A549 (cell line): Measurements from ENCODE around the gene SNX6. TPM values are rescaled to one million over a fixed set of nuclear protein-coding genes. Genes with fewer than 3 reads are reported as not detected.
A peak's percentile ranks its signal among the peaks of the same experiment; 100 is the strongest.

Experiments used
- ATAC-seq, 2 experiments: fragments of 200-7000 bp in 1 of 2; fragments of >200 bp in 1 of 2; cut with Nextera tagmentation in 1 of 2; cut with Tn5 transposase in 1 of 2; 3 replicates each; pipeline versions ENCODE4 v1.8.0 to v1.9.1; 2018 to 2020; ENCODE audit warnings: mild to moderate bottlenecking in 1 of 2, moderate library complexity in 1 of 2
- CTCF ChIA-PET: fragments of 300-600 bp; sonication (Branson Sonifier 250); formaldehyde crosslinking; extraction: SDS; loops from one replicate; lab custom pipeline; 2021; ENCODE audit warnings: antibody characterized with exemption, inconsistent platforms; lab: Yijun Ruan, JAX
- POLR2A ChIA-PET: fragments of 350-600 bp; formaldehyde crosslinking; extraction: SDS; loops from one replicate; lab custom pipeline; 2021; ENCODE audit warnings: antibody characterized with exemption, inconsistent platforms; lab: Yijun Ruan, JAX
- DNase-seq, 2 experiments: peaks; one replicate each; pipeline versions ENCODE4 v3.0.0 to v3.0.0-alpha.2; 2011 to 2016; ENCODE audit warnings: low read depth in 1 of 2, low spot score in 1 of 2
- FAIRE-seq: peaks from 2 replicates; lab custom pipeline; 2011; peaks lifted over from hg19 to GRCh38; lab: Jason Lieb, UNC
- H3K27ac ChIP-seq, 2 experiments: fragments of >200 bp; sonication (Bioruptor Twin); formaldehyde crosslinking; 3 replicates each; pipeline ENCODE4 v1.5.1; 2016 to 2017
- H3K4me1 ChIP-seq: fragments of >200 bp; sonication (Bioruptor Twin); formaldehyde crosslinking; 3 replicates; pipeline ENCODE4 v1.6.1; 2016
- H3K4me2 ChIP-seq: fragments of >200 bp; sonication (Bioruptor Twin); formaldehyde crosslinking; 3 replicates; pipeline ENCODE4 v1.6.1; 2016
- H3K4me3 ChIP-seq: fragments of >200 bp; sonication (Bioruptor Twin); formaldehyde crosslinking; 3 replicates; pipeline ENCODE4 v1.5.1; 2016
- H3K9me3 ChIP-seq: fragments of >200 bp; sonication (Bioruptor Twin); formaldehyde crosslinking; 3 replicates; pipeline ENCODE4 v1.6.1; 2016
- ATOH8 ChIP-seq: fragments of 250-450 bp; sonication (Bioruptor Pico); IDR thresholded peaks from 2 replicates; pipeline ENCODE4 v1.5.0; 2020; ENCODE audit warnings: low read depth, mild to moderate bottlenecking, moderate library complexity
- BCL3 ChIP-seq: fragments of >200 bp; sonication (Bioruptor Twin); formaldehyde crosslinking; IDR thresholded peaks from 3 replicates; pipeline ENCODE4 v1.6.1; 2016
- CBX8 ChIP-seq: fragments of 200-600 bp; sonication (generic); IDR thresholded peaks from 2 replicates; pipeline ENCODE4 v1.6.1; 2016
- E2F6 ChIP-seq: IDR thresholded peaks from 2 replicates; pipeline ENCODE4 v1.6.1; 2012; ENCODE audit warnings: low read depth, borderline replicate concordance
- EHF ChIP-seq: fragments of 250-450 bp; sonication (Bioruptor Pico); IDR thresholded peaks from 2 replicates; pipeline ENCODE4 v1.5.0; 2020; ENCODE audit warnings: mild to moderate bottlenecking
- ESRRA ChIP-seq: fragments of 150-350 bp; IDR thresholded peaks from 2 replicates; pipeline ENCODE4 v1.6.1; 2014; ENCODE audit warnings: mild to moderate bottlenecking, low read length, borderline replicate concordance
- FOSL2 ChIP-seq, 2 experiments: fragments of 450-650 bp in 1 of 2; fragments of >200 bp in 1 of 2; sonication (Bioruptor Twin) in 1 of 2; formaldehyde crosslinking; IDR thresholded peaks; 2 replicates each; pipeline versions ENCODE4 v1.5.0 to v1.6.1; 2016 to 2020; ENCODE audit warnings: mild to moderate bottlenecking in 1 of 2, moderate library complexity in 1 of 2
- HEYL ChIP-seq: fragments of 250-450 bp; sonication (Bioruptor Pico); IDR thresholded peaks from 2 replicates; pipeline ENCODE4 v1.8.0; 2021; ENCODE audit warnings: mild to moderate bottlenecking, moderate library complexity
- HOXB5 ChIP-seq: fragments of 250-450 bp; sonication (Bioruptor Pico); IDR thresholded peaks from 2 replicates; pipeline ENCODE4 v1.5.0; 2020; ENCODE audit warnings: mild to moderate bottlenecking, moderate library complexity
- JUN ChIP-seq, 2 experiments: fragments of >200 bp; sonication (Bioruptor Twin); formaldehyde crosslinking; IDR thresholded peaks; 2 replicates in 1 of 2; 3 replicates in 1 of 2; pipeline ENCODE4 v1.6.1; 2016 to 2017
- MAFK ChIP-seq: fragments of 450-650 bp; IDR thresholded peaks from 2 replicates; pipeline ENCODE4 v1.6.1; 2014; ENCODE audit not compliant: partially characterized antibody
- MAZ ChIP-seq: fragments of 150-350 bp; IDR thresholded peaks from 2 replicates; pipeline ENCODE4 v1.6.1; 2014; ENCODE audit warnings: antibody characterized with exemption, low read depth, low read length, borderline replicate concordance
- MYC ChIP-seq: IDR thresholded peaks from 2 replicates; pipeline ENCODE4 v1.6.1; 2012; ENCODE audit warnings: mild to moderate bottlenecking, inconsistent platforms, low read length, improper control_type of control experiment, borderline replicate concordance
- NFE2L2 ChIP-seq: fragments of 150-350 bp; conservative IDR thresholded peaks from 2 replicates; pipeline ENCODE4 v1.6.1; 2014; ENCODE audit warnings: low read length
- NR3C1 ChIP-seq: fragments of >200 bp; sonication (Bioruptor Twin); formaldehyde crosslinking; IDR thresholded peaks from 3 replicates; pipeline ENCODE4 v1.6.1; 2017
- PHF8 ChIP-seq: fragments of 200-600 bp; sonication (generic); IDR thresholded peaks from 2 replicates; pipeline ENCODE4 v1.6.1; 2016; ENCODE audit warnings: low read depth, mild to moderate bottlenecking, antibody characterized with exemption, moderate library complexity, borderline replicate concordance
- POLR2A ChIP-seq: IDR thresholded peaks from 2 replicates; pipeline ENCODE4 v1.6.1; 2012; ENCODE audit warnings: mild to moderate bottlenecking, low read length
- RARB ChIP-seq: fragments of 250-450 bp; sonication (Bioruptor Pico); IDR thresholded peaks from 2 replicates; pipeline ENCODE4 v1.8.0; 2021; ENCODE audit warnings: mild to moderate bottlenecking, moderate library complexity
- RFX5 ChIP-seq: fragments of 450-650 bp; IDR thresholded peaks from 2 replicates; pipeline ENCODE4 v1.7.1; 2014; ENCODE audit warnings: antibody characterized with exemption, mild to moderate bottlenecking, moderate library complexity
- ZFP36 ChIP-seq: fragments of 450-650 bp; IDR thresholded peaks from 2 replicates; pipeline ENCODE4 v1.6.1; 2014; ENCODE audit warnings: borderline replicate concordance; ENCODE audit not compliant: partially characterized antibody
- WGBS: methylation state at CpG from one replicate; pipeline ENCODE4 v1.1.6; 2017; ENCODE audit errors: missing lambda C conversion rate; 5-methylcytosine and 5-hydroxymethylcytosine counted together
- polyA minus RNA-seq: library from RNA; depleted of rRNA, polyadenylated mRNA; stranded (reverse); fragments of >200 nt; gene quantifications from 2 replicates; pipeline ENCODE4 v1.2.3, GENCODE V29; 2011; rRNA and poly(A)+ RNA removed
- polyA plus RNA-seq, 4 experiments: library from polyadenylated mRNA; depleted of rRNA in 3 of 4; stranded (reverse); fragments of >200 nt; fragmentation: RNase III in 1 of 4; extraction: RNeasy Plus Mini Kit Qiagen cat#74134 plus additional on column Dnase treatment in 1 of 4; gene quantifications; 2 replicates in 3 of 4; 3 replicates in 1 of 4; pipeline ENCODE4 v1.2.3, GENCODE V29; 2011 to 2017
- TF ChIP-seq, protein P1 (sequence below): fragments of 200-600 bp; sonication (generic); IDR thresholded peaks from 2 replicates; pipeline ENCODE4 v1.6.1; 2016; ENCODE audit warnings: antibody characterized with exemption, mild to moderate bottlenecking, moderate library complexity
- TF ChIP-seq, protein P2 (sequence below): fragments of 150-350 bp; IDR thresholded peaks from 2 replicates; pipeline ENCODE4 v1.6.1; 2014; ENCODE audit warnings: low read depth, mild to moderate bottlenecking, low read length

Gene SNX6
- 99.4 and 149 TPM in 2 replicates for polyA plus RNA-seq (2011; rRNA removed)
- polyA plus RNA-seq (2012; cell fraction: cytosol; rRNA removed) = 35.3 and 41.6 TPM in 2 replicates
- polyA plus RNA-seq (2012; cell fraction: nucleus; rRNA removed) = 30.4 and 68.7 TPM in 2 replicates
- 174 to 187 TPM (median 174 TPM) in 3 replicates for polyA plus RNA-seq (2017; fragmentation: RNase III; extraction: RNeasy Plus Mini Kit Qiagen cat#74134 plus additional on column Dnase treatment)
- 19.7 and 24.8 TPM in 2 replicates for polyA minus RNA-seq

DNA sequence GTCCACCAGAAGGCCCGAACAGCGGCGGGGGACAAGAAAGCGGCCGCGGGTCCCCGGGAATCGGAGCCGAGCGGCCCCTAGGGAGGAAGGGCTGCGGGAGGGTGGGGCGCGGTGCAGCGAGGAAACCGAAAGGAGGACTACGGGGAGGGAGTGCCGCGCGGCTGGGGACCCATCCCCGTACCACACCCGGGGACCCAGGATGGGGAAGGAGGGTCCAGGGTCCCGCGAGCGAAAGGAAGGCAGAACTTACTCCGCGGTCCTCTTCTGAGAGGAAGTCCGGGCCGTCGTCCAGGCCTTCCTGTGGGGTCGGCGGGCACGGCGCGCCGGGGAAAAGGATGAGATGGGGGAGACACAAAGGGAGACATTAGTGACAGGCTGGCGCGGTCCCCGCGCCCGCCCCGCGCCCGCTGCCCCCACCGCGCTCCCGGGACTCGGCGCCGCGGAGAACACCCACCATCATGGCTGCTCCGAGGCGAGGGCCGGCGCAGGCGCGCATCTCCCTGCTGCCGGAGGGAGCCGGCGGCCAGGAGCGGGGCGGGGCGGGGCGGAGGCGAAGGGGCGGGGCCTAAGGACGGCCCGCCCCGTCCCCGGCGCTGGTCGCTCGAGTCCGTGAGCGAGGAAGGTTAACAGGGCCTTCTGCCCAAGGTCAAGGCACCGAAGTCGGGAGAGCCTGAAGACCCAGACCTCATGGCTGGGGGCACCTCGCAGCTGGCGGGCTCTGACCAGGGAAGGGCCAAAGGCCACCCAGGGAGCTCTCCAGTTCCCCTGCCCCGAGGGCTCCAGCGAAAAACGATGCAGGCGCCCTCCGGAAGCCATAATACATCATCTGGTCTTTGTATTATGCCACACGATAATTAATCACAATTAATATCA, at the start of gene SNX6:
Gene SNX6, minus strand, starts transcription at position 492 of the 873 bp plus-strand sequence. Its CDS starts 32 bp downstream, at position 460.
- Histone ChIP-seq H3K9me3 (no peaks in the 10 kb centered on the region), H3K4me2 (peak within 1 kb of the TSS; percentile 85), H3K4me3 (peak within 1 kb of the TSS; percentile 79), H3K27ac (peak within 1 kb of the TSS; percentile 94 to 98), H3K4me1 (peaks cover 25% of the 10 kb centered on the region; the same call in 2 of the 3 replicates)
- ATAC-seq = peak; percentile 98 to 99
- ChIA-PET POLR2A (interaction anchor here (0.6 to 1.7 kb wide), 4 partner anchors 8 to 70 kb away, joined by 3 to 12 read pairs (median 4); no protein-coding TSS in a partner anchor), CTCF (interaction anchor here (1.2 kb wide), 2 partner anchors 19 to 33 kb away, joined by 3 read pairs; no protein-coding TSS in a partner anchor)
- WGBS = 9% methylated on average over 37 of the region's 84 CpGs
- TF ChIP-seq NR3C1 (no peak), PHF8 (peak; percentile 75), JUN (IDR thresholded peaks at IDR 0.05) (peak; percentile 62 to 83; a peak in 3 of 5 replicates), EHF (CRISPR knock-in tag) (no peak), ATOH8 (CRISPR knock-in tag) (no peak), BCL3 (peak; percentile 80; the same call in 1 of the 3 replicates), ESRRA (0 out of 2 replicates have a peak, but pooled peaks have one; percentile 60), E2F6 (no peak), POLR2A (peak; percentile 62)
- DNase-seq = peak; percentile 78 to 94
- no peak for FAIRE-seq

DNA sequence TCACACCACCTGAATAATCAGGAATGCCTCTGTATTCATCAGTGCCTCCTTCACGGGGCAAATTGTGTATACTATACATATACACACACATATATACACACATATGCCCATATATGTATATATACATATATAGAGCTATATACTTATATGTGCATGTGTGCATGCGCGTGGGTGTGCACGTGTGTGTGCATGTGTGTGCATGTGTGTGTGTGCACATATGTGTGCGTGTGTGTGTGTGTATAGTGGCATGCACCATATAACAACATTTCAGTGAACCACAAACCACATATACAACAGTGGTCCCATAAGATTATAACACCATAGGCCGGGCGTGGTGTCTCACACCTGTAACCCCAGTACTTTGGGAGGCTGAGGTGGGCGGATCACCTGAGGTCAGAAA, 48.8 kb upstream of the SNX6 start:
- H3K27ac ChIP-seq = peak overlapping the region; percentile 15 to 63; a peak in 4 of 6 replicates
- H3K4me1 ChIP-seq = peaks cover 24% of the 10 kb centered on the region
- peak overlapping the region; percentile 27 for H3K4me2 ChIP-seq
- H3K4me3 ChIP-seq = no peak overlapping the region
- no peak for DNase-seq
- TF ChIP-seq ATOH8 (CRISPR knock-in tag) (no peak), NFE2L2 (no peak), ZFP36 (no peak), MAZ (no peak), FOSL2 (IDR thresholded peaks at IDR 0.05) (no peak), FOSL2 (CRISPR knock-in tag; IDR thresholded peaks at IDR 0.05) (no peak), POLR2A (no peak), HEYL (no peak), MAFK (no peak), ESRRA (no peak), MYC (no peak), RARB (CRISPR knock-in tag) (no peak), HOXB5 (no peak), CBX8 (no peak), RFX5 (no peak)
- TF ChIP-seq, protein P1, sequence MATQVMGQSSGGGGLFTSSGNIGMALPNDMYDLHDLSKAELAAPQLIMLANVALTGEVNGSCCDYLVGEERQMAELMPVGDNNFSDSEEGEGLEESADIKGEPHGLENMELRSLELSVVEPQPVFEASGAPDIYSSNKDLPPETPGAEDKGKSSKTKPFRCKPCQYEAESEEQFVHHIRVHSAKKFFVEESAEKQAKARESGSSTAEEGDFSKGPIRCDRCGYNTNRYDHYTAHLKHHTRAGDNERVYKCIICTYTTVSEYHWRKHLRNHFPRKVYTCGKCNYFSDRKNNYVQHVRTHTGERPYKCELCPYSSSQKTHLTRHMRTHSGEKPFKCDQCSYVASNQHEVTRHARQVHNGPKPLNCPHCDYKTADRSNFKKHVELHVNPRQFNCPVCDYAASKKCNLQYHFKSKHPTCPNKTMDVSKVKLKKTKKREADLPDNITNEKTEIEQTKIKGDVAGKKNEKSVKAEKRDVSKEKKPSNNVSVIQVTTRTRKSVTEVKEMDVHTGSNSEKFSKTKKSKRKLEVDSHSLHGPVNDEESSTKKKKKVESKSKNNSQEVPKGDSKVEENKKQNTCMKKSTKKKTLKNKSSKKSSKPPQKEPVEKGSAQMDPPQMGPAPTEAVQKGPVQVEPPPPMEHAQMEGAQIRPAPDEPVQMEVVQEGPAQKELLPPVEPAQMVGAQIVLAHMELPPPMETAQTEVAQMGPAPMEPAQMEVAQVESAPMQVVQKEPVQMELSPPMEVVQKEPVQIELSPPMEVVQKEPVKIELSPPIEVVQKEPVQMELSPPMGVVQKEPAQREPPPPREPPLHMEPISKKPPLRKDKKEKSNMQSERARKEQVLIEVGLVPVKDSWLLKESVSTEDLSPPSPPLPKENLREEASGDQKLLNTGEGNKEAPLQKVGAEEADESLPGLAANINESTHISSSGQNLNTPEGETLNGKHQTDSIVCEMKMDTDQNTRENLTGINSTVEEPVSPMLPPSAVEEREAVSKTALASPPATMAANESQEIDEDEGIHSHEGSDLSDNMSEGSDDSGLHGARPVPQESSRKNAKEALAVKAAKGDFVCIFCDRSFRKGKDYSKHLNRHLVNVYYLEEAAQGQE = no peak
- TF ChIP-seq, protein P2, sequence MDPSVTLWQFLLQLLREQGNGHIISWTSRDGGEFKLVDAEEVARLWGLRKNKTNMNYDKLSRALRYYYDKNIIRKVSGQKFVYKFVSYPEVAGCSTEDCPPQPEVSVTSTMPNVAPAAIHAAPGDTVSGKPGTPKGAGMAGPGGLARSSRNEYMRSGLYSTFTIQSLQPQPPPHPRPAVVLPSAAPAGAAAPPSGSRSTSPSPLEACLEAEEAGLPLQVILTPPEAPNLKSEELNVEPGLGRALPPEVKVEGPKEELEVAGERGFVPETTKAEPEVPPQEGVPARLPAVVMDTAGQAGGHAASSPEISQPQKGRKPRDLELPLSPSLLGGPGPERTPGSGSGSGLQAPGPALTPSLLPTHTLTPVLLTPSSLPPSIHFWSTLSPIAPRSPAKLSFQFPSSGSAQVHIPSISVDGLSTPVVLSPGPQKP = no peak
- 90% methylated on average over 8 of the region's 8 CpGs for WGBS
- CTCF ChIA-PET = interaction anchor here (0.6 to 1.0 kb wide), 3 partner anchors 16 to 419 kb away, joined by 3 to 6 read pairs (median 3); no protein-coding TSS in a partner anchor
- H3K9me3 ChIP-seq = no peaks in the 10 kb centered on the region
- FAIRE-seq = no peak
- POLR2A ChIA-PET = interaction anchor here (1.0 kb wide), 1 partner anchor 15 kb away, joined by 3 read pairs; no protein-coding TSS in a partner anchor
- ATAC-seq = peak in 1 of 2 experiments; percentile 28; a peak in 2 of 6 replicates
